Caco-2 (cell line): ENCODE results near the gene MAP4K1. TPM values are rescaled to one million over a fixed set of nuclear protein-coding genes. Genes with fewer than 3 reads are reported as not detected.

ENCODE experiments used
- BruUV-seq: library from RNA; stranded (reverse); fragments of 400-500 nt; replicated peaks from 2 replicates; lab custom pipeline; 2021; lab: Mats Ljungman, UMichigan
- CTCF ChIA-PET: fragments of 300-600 bp; sonication (Branson Sonifier 250); formaldehyde crosslinking; loops from one replicate; lab custom pipeline; 2022; ENCODE audit warnings: antibody characterized with exemption; lab: Charles Lee
- POLR2A ChIA-PET: fragments of 300-600 bp; sonication (Branson Sonifier 250); formaldehyde crosslinking; loops from one replicate; lab custom pipeline; 2022; ENCODE audit warnings: antibody characterized with exemption; lab: Charles Lee
- DNase-seq, 2 experiments: peaks; one replicate each; pipeline versions ENCODE4 v3.0.0 to v3.0.0-alpha.2; 2020 to 2022
- H3K27me3 ChIP-seq: replicated peaks from 2 replicates; pipeline ENCODE4 v1.6.0; 2011; ENCODE audit warnings: low read length; ENCODE audit not compliant: control insufficient read depth, insufficient read depth
- H3K36me3 ChIP-seq: 2 replicates; pipeline ENCODE4 v1.5.1; 2011; ENCODE audit warnings: low read length; ENCODE audit not compliant: control insufficient read depth, insufficient read depth
- H3K4me1 ChIP-seq: fragments of 250-450 bp; sonication (Bioruptor Pico); 2 replicates; pipeline ENCODE4 v1.5.1; 2020; ENCODE audit warnings: mild to moderate bottlenecking
- H3K4me3 ChIP-seq: 2 replicates; pipeline ENCODE4 v1.5.1; 2011; ENCODE audit warnings: low read depth, mild to moderate bottlenecking, control low read depth, low read length
- H3K9me3 ChIP-seq: fragments of 250-450 bp; sonication (Bioruptor Pico); 2 replicates; pipeline ENCODE4 v1.5.1; 2020; ENCODE audit warnings: mild to moderate bottlenecking, moderate library complexity
- H3K27ac Mint-ChIP-seq: one replicate; pipeline ENCODE4 v1.8.0; 2022; ENCODE audit warnings: mixed read lengths; ENCODE audit not compliant: unreplicated experiment
- H3K27me3 Mint-ChIP-seq: one replicate; pipeline ENCODE4 v1.8.0; 2022; ENCODE audit warnings: mixed read lengths; ENCODE audit not compliant: insufficient read depth, unreplicated experiment
- H3K36me3 Mint-ChIP-seq: one replicate; pipeline ENCODE4 v1.8.0; 2022; ENCODE audit warnings: mild to moderate bottlenecking, mixed read lengths; ENCODE audit not compliant: insufficient read depth, unreplicated experiment
- H3K4me1 Mint-ChIP-seq: one replicate; pipeline ENCODE4 v1.8.0; 2022; ENCODE audit warnings: low read depth, mixed read lengths; ENCODE audit not compliant: unreplicated experiment
- H3K4me3 Mint-ChIP-seq: one replicate; pipeline ENCODE4 v1.8.0; 2022; ENCODE audit warnings: mild to moderate bottlenecking, moderate library complexity, mixed read lengths; ENCODE audit not compliant: unreplicated experiment
- H3K9me3 Mint-ChIP-seq: one replicate; pipeline ENCODE4 v1.8.0; 2022; ENCODE audit warnings: mixed read lengths; ENCODE audit not compliant: unreplicated experiment
- intact Hi-C: fragments of 100-400 bp; cut with micrococcal nuclease; formaldehyde crosslinking; loops from one replicate; pipeline ENCODE4 v1.10.0; 2022; ENCODE audit not compliant: unreplicated experiment
- total RNA-seq: library from RNA; stranded (reverse); gene quantifications from 2 replicates; pipeline ENCODE4 v1.2.3, GENCODE V29; 2022
- TF ChIP-seq, protein P1 (sequence below), 2 experiments: fragments of 200-600 bp in 1 of 2; IDR thresholded peaks; 1 replicate in 1 of 2; 2 replicates in 1 of 2; pipeline versions ENCODE4 v1.5.1 to v1.8.0; 2011 to 2022; ENCODE audit warnings: antibody characterized with exemption in 1 of 2, control low read depth in 1 of 2, inconsistent platforms in 1 of 2, low read depth in 1 of 2, low read length in 1 of 2, mild to moderate bottlenecking in 1 of 2, moderate library complexity in 1 of 2; ENCODE audit not compliant: insufficient read depth in 1 of 2, severe bottlenecking in 1 of 2, unreplicated experiment in 1 of 2

MAP4K1 gene
- total RNA-seq, 1 experiment from 2014 or later, result 1.7 TPM

DNA sequence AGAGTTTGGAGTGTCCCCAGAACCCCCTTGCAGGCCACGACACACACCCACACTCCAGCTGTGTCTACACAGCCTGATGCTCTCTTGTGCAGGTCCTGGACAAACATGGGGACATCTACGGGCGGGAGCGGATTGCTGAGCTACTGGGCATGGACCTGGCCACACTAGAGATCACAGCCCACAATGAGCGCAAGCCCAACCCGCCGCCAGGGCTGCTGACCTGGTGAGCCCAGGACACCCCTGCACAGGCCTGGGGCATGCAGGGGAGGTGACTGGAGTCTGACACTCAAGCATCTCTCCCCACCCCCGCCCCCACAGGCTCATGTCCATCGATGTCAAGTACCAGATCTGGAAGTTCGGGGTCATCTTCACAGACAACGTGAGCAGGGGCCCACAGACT is 39.9 kb downstream of the MAP4K1 start:
- no peaks in the 10 kb centered on the region for H3K36me3 Mint-ChIP-seq
- no peaks in the 10 kb centered on the region for H3K27me3 Mint-ChIP-seq
- no TSS peak for BruUV-seq

DNA sequence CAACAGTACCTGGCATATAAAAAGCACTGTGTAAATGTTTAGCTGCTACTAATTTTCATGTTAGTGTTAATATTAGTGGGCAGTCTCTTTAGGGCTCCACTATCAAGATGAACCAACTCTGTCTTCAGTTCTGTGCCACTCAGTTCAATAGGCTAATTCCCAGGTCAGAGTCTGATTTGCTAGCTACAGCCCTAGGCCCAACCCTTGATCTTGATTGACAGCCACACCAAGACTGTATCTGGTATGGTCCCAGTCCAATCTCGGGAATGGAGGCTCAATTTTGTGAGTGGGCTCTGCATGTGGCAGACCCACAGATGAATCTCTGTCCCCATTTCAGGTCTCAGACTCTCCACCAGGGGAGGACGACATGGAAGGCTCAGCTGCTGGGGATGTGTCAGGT is 46.1 kb downstream of the MAP4K1 start:
- H3K9me3 Mint-ChIP-seq, result no peaks in the 10 kb centered on the region
- intact Hi-C loops, result no loop called here
- H3K4me1 Mint-ChIP-seq, result no peaks in the 10 kb centered on the region
- no peaks in the 10 kb centered on the region for H3K9me3 ChIP-seq
- H3K27me3 Mint-ChIP-seq, result no peaks in the 10 kb centered on the region
- no TSS peak for BruUV-seq
- no peaks in the 10 kb centered on the region for H3K36me3 ChIP-seq
- no peak overlapping the region for H3K4me3 ChIP-seq
- no peak overlapping the region for H3K27ac Mint-ChIP-seq
- TF ChIP-seq, protein P1, sequence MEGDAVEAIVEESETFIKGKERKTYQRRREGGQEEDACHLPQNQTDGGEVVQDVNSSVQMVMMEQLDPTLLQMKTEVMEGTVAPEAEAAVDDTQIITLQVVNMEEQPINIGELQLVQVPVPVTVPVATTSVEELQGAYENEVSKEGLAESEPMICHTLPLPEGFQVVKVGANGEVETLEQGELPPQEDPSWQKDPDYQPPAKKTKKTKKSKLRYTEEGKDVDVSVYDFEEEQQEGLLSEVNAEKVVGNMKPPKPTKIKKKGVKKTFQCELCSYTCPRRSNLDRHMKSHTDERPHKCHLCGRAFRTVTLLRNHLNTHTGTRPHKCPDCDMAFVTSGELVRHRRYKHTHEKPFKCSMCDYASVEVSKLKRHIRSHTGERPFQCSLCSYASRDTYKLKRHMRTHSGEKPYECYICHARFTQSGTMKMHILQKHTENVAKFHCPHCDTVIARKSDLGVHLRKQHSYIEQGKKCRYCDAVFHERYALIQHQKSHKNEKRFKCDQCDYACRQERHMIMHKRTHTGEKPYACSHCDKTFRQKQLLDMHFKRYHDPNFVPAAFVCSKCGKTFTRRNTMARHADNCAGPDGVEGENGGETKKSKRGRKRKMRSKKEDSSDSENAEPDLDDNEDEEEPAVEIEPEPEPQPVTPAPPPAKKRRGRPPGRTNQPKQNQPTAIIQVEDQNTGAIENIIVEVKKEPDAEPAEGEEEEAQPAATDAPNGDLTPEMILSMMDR (IDR thresholded peaks at IDR 0.05; ENCODE audit: insufficient read depth in 1 of 2, low read depth in 1 of 2, low read length in 1 of 2, severe bottlenecking in 1 of 2, unreplicated experiment in 1 of 2), result no peak
- ChIA-PET CTCF (interaction anchor here (0.8 to 1.1 kb wide), 2 partner anchors 10 to 63 kb away, joined by 3 read pairs; no protein-coding TSS in a partner anchor), POLR2A (no interaction called here)
- H3K36me3 Mint-ChIP-seq, result no peaks in the 10 kb centered on the region
- H3K4me3 Mint-ChIP-seq, result no peak overlapping the region
- no peaks in the 10 kb centered on the region for H3K4me1 ChIP-seq
- H3K27me3 ChIP-seq, result no peaks in the 10 kb centered on the region
- no peak for DNase-seq

More for the DNA sequence above, 39.9 kb downstream of the MAP4K1 start:
- no peak overlapping the region for H3K4me3 ChIP-seq
- Mint-ChIP-seq H3K4me1 (peaks cover 5% of the 10 kb centered on the region), H3K27ac (no peak overlapping the region), H3K9me3 (no peaks in the 10 kb centered on the region), H3K4me3 (no peak overlapping the region)
- no peaks in the 10 kb centered on the region for H3K9me3 ChIP-seq
- POLR2A ChIA-PET, result no interaction called here
- H3K4me1 ChIP-seq, result no peaks in the 10 kb centered on the region
- CTCF ChIA-PET, result interaction anchor here (0.5 kb wide), 1 partner anchor 57 kb away, joined by 4 read pairs; no protein-coding TSS in a partner anchor
- TF ChIP-seq, protein P1 (IDR thresholded peaks at IDR 0.05; ENCODE audit: insufficient read depth in 1 of 2, low read depth in 1 of 2, low read length in 1 of 2, severe bottlenecking in 1 of 2, unreplicated experiment in 1 of 2), result no peak
- no peak for DNase-seq
- no peaks in the 10 kb centered on the region for H3K36me3 ChIP-seq
- intact Hi-C loops, result no loop called here
- H3K27me3 ChIP-seq, result no peaks in the 10 kb centered on the region

DNA sequence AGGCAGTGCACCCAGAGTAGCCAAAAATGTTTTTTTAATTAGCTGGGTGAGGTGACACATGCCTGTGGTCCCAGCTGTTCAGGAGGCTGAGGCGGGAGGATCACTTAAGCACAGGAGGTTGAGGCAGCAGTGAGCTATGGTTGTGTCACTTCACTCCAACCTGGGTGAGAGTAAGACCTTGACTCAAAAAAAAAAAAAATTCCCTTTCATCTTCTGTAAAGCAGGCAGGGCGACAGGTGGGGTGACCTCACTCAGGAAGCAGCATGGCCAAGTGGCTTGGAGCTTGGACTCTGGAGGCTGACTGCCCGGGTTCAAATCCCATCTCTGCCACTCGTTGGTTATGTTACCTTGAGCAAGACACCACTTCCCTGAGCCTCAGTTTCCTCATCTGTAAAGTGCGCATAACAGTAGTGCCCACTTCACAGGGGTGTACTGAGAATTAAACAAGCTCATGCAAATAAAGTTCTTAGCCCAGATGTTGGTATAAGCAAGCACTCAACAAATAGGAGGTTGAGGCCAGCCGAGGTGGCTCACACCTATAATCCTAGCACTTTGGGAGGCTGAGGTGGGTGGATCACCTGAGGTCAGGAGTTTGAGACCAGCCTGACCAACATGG is 48.3 kb downstream of the MAP4K1 start:
- no peaks in the 10 kb centered on the region for H3K36me3 ChIP-seq
- Mint-ChIP-seq H3K27me3 (peaks cover 4% of the 10 kb centered on the region), H3K9me3 (no peaks in the 10 kb centered on the region), H3K4me3 (no peak overlapping the region), H3K4me1 (peaks cover 6% of the 10 kb centered on the region), H3K27ac (no peak overlapping the region), H3K36me3 (no peaks in the 10 kb centered on the region)
- DNase-seq, result no peak
- H3K27me3 ChIP-seq, result no peaks in the 10 kb centered on the region; the same call in 1 of the 2 replicates
- no TSS peak for BruUV-seq
- ChIA-PET CTCF (interaction anchor here (0.7 kb wide), 2 partner anchors 384 to 676 kb away, joined by 3 read pairs; partner anchors contain the start of gene IFNL3), POLR2A (no interaction called here)
- TF ChIP-seq, protein P1 (IDR thresholded peaks at IDR 0.05; ENCODE audit: insufficient read depth in 1 of 2, low read depth in 1 of 2, low read length in 1 of 2, severe bottlenecking in 1 of 2, unreplicated experiment in 1 of 2), result no peak
- peaks cover 8% of the 10 kb centered on the region for H3K4me1 ChIP-seq
- H3K4me3 ChIP-seq, result no peak overlapping the region
- intact Hi-C loops, result no loop called here
- no peaks in the 10 kb centered on the region for H3K9me3 ChIP-seq
